GM21381 (cell line): Measurements from ENCODE around the gene SERPINB7.

Experiments used
- ATAC-seq: cut with Tn5 transposase; IDR thresholded peaks from one replicate; pipeline ENCODE4 v1.9.1; 2021; ENCODE audit warnings: mild to moderate bottlenecking, moderate library complexity; ENCODE audit not compliant: unreplicated experiment

The SERPINB7 gene

DNA sequence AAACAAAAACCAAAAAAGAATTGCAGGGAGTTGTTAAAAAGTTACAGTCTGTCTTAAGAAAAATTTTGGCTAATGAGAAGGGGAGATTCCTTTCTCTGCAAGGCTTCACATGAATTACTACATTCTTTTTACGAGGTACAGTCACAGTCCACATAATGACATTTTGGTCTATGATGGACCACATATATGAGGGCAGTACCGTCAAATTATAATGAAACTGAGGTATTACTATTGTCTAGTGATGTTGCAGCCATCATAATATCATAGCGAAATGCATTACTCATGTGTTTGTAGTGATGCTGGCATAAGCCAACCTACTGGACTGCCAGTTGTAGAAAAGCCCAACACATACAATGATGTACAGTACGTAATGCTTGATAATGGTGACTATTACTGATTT lies 12.5 kb downstream of the SERPINB7 start:
- ATAC-seq, result no peak

- peak; percentile 73 for ATAC-seq
Measured at GRCh38 chr18:63788447-63789096, 13.4 kb downstream of the SERPINB7 start.

GRCh38 chr18:63789327-63789726 lies 14.1 kb downstream of the SERPINB7 start:
- ATAC-seq, result no peak

GRCh38 chr18:63795606-63796005 lies 20.4 kb downstream of the SERPINB7 start:
- ATAC-seq, result no peak

DNA sequence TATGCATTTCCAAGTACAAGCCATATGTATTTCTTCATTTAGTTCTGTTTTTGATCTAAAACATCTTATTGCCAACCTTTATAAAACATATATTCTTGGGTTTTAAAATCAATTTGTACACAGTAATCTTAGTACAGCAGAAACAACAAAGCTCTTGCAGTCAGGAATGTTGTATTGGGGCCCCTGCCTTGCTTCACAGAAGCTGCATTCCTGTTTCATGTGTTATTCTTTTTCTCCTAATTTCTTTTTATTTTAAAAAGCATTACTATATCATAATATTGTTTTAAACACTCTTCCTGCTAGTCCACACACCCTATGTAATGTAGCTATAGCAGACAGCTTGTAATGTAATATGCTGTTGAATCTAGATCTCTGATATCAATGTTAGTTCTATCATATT lies 24.0 kb downstream of the SERPINB7 start:
- no peak for ATAC-seq

DNA sequence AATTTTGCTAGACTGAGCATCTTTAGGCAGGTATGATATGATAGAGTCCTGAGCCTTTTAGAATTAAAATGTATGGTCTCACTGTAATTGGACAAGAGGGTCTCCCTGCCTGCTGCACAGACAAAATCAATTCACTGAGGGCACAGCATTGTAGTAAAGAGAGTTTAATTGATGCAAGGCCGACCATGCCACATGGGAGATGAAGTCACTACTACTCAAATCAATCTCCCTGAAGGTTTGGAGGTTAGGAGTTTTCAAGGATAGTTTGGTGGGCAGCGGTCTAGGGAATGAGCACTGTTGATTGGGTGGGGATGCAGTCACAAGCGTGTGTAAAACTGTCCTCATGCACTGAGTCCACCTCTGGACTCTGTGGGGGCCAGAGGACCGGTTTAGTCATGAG lies 26.1 kb downstream of the SERPINB7 start:
- ATAC-seq, result no peak

DNA sequence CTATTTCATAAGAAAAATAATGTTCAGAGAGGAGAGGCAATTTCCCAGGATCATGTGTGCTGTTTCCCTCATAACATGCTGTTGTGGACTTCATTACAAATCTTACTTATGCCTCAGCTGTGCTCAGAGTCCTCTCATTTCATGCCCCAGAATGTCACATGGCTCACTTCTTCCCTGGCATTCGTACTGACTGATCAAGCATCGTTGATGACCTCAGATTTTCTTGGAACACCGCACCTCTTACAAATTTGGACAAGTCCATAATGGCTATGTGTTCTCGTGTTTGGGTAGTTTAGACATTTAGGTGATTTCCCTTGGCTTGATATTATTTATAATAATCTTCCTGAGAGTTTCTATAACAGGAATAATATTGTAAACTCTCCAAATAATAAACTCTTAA lies 32.9 kb downstream of the SERPINB7 start:
- no peak for ATAC-seq

DNA sequence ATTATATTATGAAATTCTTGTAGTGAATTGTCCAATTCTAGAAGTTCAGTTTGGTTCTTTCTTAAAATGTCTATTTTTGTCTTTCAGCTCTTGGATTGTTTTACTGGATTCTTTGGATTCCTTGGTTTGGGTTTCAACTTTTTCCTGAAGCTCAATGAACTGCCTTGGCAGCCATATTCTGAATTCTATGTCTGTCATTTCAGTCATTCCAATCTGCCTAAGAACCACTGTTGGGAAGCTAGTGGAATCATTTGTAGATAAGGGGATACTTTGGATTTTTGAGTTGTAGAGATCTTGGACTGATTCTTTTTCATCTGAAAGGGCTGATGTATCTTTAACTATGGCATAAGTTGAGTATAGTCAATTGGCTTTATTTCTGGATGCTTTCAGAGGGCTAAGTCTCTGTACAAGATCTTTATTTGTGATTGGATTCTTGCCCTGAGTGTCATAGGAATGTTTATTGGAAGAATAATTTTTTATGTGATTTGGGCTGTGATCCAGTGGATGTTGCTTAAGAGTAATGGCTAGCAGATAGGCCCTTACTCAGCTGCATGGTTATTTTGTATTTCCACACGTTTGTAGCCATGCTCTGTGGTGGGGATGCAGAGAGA lies 42.3 kb downstream of the SERPINB7 start:
- no peak for ATAC-seq

DNA sequence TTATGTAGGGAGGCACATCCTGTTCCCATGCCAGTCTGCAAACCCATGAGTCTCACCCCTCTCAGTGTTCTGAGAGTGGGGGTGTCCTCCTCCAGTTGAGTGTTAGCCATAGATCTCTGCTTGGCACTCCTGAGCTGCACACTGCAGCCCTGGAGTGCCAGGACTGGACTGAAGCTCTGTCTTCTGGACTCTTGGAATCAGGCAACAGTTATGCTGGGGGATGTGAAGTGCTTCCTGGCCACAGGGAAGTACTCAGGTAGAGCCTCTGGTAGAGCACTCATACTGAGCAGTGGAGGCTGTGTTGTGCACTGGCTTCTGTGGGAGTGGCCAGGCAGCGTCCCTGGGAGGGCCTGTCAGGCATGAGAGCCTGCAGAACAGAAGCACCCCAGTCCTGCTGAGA lies 43.0 kb downstream of the SERPINB7 start:
- no peak for ATAC-seq

GRCh38 chr18:63819786-63820185 lies 44.6 kb downstream of the SERPINB7 start:
- ATAC-seq, result no peak

- no peak for ATAC-seq
Measured at GRCh38 chr18:63820694-63821093, 45.5 kb downstream of the SERPINB7 start.

GRCh38 chr18:63823516-63824219 lies 48.5 kb downstream of the SERPINB7 start:
- ATAC-seq, result no peak

- ATAC-seq, result no peak
Measured at GRCh38 chr18:63824220-63824525, 49.0 kb downstream of the SERPINB7 start.

DNA sequence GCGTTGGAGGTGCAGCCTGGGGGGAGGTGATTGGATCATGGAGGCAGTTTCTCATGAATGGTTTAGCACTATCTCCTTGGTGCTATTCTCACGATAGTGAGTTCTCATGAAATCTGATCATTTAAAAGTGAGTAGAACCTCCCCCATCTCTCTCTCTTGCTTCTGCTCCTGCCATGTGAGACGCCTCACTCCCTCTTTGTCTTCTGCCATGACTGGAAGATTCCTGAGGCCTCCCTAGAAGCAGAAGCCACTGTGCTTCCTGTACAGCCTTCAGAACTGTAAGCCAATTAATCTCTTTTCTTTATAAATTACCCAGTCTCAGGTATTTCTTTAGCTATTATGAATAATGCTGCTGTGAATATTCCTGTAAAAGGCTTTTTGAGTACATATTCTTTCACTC lies 52.9 kb downstream of the SERPINB7 start:
- no peak for ATAC-seq

DNA sequence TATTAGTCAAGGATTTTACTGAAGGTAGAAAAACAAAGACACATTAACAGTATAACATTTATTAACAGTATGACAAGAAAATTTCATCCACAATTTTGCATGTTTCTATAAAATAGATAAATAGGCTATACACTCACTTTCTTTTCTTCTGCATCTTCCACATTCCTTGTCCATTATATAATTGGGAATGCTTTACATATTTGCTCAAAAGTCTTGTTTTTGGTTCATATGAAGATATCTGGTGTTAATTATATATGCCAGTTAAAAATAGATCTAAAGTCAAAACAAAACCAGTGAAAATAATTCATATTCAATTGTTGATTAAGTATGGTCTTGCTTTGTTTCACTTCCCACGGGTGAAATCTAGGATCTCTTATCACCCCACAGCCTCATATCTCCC lies 53.4 kb downstream of the SERPINB7 start:
- no peak for ATAC-seq

DNA sequence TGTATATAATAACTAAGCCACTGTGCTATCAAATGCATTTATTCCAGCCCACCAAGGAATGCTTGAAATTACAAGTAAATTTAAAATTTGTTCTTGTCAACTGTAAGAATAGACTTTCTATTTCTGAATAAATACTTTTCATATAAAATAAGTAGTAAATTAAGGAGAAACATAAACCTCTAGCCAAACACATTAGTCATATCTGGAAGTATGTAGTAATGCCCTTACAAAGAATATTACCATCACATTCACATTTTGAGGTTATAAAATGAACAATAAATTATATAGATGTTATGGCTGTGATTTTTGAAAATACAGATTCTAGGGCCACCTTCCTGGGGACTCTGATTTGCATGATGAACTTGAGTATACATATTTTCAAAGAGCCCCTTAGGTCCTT lies 54.7 kb downstream of the SERPINB7 start:
- no peak for ATAC-seq

- peak; percentile 97 for ATAC-seq
Measured at GRCh38 chr18:63831080-63831788, 56.0 kb downstream of the SERPINB7 start.

- peak; percentile 40 for ATAC-seq
Measured at GRCh38 chr18:63832470-63832869, 57.3 kb downstream of the SERPINB7 start.

GRCh38 chr18:63834471-63835113 lies 59.4 kb downstream of the SERPINB7 start:
- ATAC-seq, result no peak

- no peak for ATAC-seq
Measured at GRCh38 chr18:63836456-63836855, 61.2 kb downstream of the SERPINB7 start.

DNA sequence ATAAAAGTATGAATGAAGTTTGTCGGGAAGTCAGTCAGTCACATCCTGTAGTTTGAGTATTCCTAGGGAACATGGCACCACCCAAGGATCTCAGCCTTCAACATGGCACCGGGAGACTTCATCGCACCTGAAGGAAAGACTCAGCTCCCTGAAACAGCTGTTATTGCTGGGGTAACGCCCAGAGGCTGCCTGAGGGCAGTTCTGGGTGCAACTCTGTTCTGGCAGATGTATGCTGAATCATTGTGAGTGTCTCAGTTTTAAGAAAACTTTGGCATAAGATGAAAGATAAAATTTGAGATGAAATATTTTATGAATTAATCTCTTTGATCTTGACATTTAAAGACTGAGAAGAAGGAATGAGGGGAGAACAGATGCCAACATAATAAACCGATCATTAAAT lies 62.4 kb downstream of the SERPINB7 start:
- no peak for ATAC-seq
